ENCODE data around the gene PSG4.
"Not testable (repeated sequence)": the region's sequence is repeated elsewhere in the genome, so short reads cannot be mapped to it uniquely, and the experiment has no call there.

The PSG4 gene

GRCh38 chr19:43205471-43206105 lies at the start of gene PSG4:
PSG4 (minus strand) TSS chr19:43205638; CDS start chr19:43205536, 102 bp downstream.
- not testable (repeated sequence) for FAIRE-seq

GRCh38 chr19:43251428-43251827 lies 46.0 kb upstream of the PSG4 start:
- not testable (repeated sequence) for FAIRE-seq

- not testable (repeated sequence) for FAIRE-seq
Observed at GRCh38 chr19:43250296-43250695, 44.9 kb upstream of the PSG4 start.

- not testable (repeated sequence) for FAIRE-seq
Observed at GRCh38 chr19:43248635-43249002, 43.2 kb upstream of the PSG4 start.

GRCh38 chr19:43247243-43247880 lies 41.9 kb upstream of the PSG4 start:
- not testable (repeated sequence) for FAIRE-seq

- FAIRE-seq = not testable (repeated sequence)
Observed at GRCh38 chr19:43245848-43246247, 40.4 kb upstream of the PSG4 start.

- not testable (repeated sequence) for FAIRE-seq
Observed at GRCh38 chr19:43242211-43242610, 36.8 kb upstream of the PSG4 start.

- FAIRE-seq = not testable (repeated sequence)
Observed at GRCh38 chr19:43238213-43238612, 32.8 kb upstream of the PSG4 start.

GRCh38 chr19:43235686-43236085 lies 30.2 kb upstream of the PSG4 start:
- not testable (repeated sequence) for FAIRE-seq

- no peak for FAIRE-seq
Observed at GRCh38 chr19:43229315-43229714, 23.9 kb upstream of the PSG4 start.

- not testable (repeated sequence) for FAIRE-seq
Observed at GRCh38 chr19:43228730-43229129, 23.3 kb upstream of the PSG4 start.

- FAIRE-seq = not testable (repeated sequence)
Observed at GRCh38 chr19:43226986-43227385, 21.5 kb upstream of the PSG4 start.

GRCh38 chr19:43224855-43225253 lies 19.4 kb upstream of the PSG4 start:
- FAIRE-seq = no peak

GRCh38 chr19:43224201-43224854 lies 18.9 kb upstream of the PSG4 start:
- FAIRE-seq = not testable (repeated sequence)

GRCh38 chr19:43221891-43222290 lies 16.5 kb upstream of the PSG4 start:
- FAIRE-seq = not testable (repeated sequence)

- not testable (repeated sequence) for FAIRE-seq
Observed at GRCh38 chr19:43219136-43219535, 13.7 kb upstream of the PSG4 start.

GRCh38 chr19:43215881-43216280 lies 10.4 kb upstream of the PSG4 start:
- FAIRE-seq = not testable (repeated sequence)

- no peak for FAIRE-seq
Observed at GRCh38 chr19:43207991-43208390, 2.6 kb upstream of the PSG4 start.

- not testable (repeated sequence) for FAIRE-seq
Observed at GRCh38 chr19:43207174-43207573, 1.7 kb upstream of the PSG4 start.

- not testable (repeated sequence) for FAIRE-seq
Observed at GRCh38 chr19:43203611-43204010, 1.8 kb downstream of the PSG4 start.

GRCh38 chr19:43201891-43202290 lies 3.5 kb downstream of the PSG4 start:
- FAIRE-seq = not testable (repeated sequence)

GRCh38 chr19:43201337-43201801 lies 4.1 kb downstream of the PSG4 start:
- FAIRE-seq = not testable (repeated sequence)

- not testable (repeated sequence) for FAIRE-seq
Observed at GRCh38 chr19:43198686-43199419, 6.6 kb downstream of the PSG4 start.
